Measurements from ENCODE around the gene VSIR. TPM values are rescaled to one million over a fixed set of nuclear protein-coding genes. Genes with fewer than 3 reads are reported as not detected.

VSIR gene
- total and polyA plus RNA-seq, 12 donors = 36.6 to 112 (median 69.0) TPM

DNA sequence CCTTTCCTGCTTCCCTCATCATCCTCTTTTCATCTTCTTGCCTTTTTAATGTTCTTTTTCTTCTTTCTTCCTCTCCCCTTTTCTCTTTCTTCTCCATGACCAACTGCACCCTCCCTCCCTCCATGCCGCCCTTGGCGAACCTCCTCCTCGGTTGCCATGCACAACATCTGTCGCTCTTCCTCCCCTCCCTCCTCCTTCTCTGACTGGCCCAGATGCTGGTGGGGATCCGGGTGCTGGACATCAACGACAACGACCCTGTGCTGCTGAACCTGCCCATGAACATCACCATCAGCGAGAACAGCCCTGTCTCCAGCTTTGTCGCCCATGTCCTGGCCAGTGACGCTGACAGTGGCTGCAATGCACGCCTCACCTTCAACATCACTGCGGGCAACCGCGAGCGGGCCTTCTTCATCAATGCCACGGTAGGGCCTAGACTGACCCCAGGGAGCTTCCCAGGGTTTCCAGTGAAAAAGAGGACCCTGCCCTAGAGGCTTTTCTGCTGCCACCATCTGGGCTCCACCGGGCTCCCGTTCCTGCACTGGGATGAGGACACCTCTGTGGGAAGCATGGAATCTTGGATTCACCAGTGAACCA is 11.5 kb upstream of the VSIR start:
- ATAC-seq (no peak), DNase-seq (no peak)
- H3K9me3 ChIP-seq = no peaks in the 10 kb centered on the region
- no peaks in the 10 kb centered on the region for H3K27me3 ChIP-seq
- H3K4me1 ChIP-seq = peaks cover 2 to 21% (median 15%) of the 10 kb centered on the region in 9 donors
- no peak overlapping the region for H3K27ac ChIP-seq
- 94 to 96% methylated on average over 18 of the region's 18 CpGs for WGBS, 2 donors
- H3K36me3 ChIP-seq = no peaks in the 10 kb centered on the region
- intact Hi-C loops (cut with DNase I) = no loop called here
- H3K4me3 ChIP-seq = no peak overlapping the region
- TF ChIP-seq, protein P1, sequence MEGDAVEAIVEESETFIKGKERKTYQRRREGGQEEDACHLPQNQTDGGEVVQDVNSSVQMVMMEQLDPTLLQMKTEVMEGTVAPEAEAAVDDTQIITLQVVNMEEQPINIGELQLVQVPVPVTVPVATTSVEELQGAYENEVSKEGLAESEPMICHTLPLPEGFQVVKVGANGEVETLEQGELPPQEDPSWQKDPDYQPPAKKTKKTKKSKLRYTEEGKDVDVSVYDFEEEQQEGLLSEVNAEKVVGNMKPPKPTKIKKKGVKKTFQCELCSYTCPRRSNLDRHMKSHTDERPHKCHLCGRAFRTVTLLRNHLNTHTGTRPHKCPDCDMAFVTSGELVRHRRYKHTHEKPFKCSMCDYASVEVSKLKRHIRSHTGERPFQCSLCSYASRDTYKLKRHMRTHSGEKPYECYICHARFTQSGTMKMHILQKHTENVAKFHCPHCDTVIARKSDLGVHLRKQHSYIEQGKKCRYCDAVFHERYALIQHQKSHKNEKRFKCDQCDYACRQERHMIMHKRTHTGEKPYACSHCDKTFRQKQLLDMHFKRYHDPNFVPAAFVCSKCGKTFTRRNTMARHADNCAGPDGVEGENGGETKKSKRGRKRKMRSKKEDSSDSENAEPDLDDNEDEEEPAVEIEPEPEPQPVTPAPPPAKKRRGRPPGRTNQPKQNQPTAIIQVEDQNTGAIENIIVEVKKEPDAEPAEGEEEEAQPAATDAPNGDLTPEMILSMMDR (IDR thresholded peaks at IDR 0.05) = no peak

DNA sequence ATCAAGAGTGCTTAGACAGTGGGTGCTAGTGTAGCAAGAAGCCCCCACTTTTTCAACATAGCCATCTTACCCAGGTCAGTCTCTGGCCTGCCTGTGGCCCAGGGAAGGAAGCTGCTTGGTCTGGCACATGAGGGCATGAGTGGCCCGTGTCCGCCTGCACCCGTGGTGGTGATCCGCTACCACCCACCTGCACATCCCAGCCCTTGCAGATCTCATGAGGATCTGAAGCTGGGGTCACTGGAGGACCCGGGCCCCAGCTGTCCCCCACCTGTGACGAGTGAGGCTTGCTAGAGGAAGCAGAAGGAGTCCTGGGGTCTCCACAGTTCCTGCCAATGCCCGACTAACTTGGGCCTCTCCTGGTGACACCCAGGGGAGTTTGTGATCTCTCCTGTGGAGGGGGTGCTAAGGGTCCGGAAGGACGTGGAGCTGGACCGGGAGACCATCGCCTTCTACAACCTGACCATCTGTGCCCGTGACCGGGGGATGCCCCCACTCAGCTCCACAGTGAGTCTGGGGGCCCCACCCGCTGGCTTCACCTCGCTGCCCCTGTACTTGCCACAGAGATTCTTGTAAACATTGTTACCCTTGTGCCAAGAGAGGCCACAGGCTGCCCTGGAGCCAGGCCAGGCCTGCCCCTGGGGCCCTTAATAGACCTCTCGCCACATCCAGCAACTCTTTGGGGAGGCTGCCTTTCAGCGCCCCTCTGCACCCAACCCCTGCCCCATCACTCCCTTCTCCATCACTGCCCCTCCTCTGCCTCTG is 10.8 kb upstream of the VSIR start:
- no peak for DNase-seq

DNA sequence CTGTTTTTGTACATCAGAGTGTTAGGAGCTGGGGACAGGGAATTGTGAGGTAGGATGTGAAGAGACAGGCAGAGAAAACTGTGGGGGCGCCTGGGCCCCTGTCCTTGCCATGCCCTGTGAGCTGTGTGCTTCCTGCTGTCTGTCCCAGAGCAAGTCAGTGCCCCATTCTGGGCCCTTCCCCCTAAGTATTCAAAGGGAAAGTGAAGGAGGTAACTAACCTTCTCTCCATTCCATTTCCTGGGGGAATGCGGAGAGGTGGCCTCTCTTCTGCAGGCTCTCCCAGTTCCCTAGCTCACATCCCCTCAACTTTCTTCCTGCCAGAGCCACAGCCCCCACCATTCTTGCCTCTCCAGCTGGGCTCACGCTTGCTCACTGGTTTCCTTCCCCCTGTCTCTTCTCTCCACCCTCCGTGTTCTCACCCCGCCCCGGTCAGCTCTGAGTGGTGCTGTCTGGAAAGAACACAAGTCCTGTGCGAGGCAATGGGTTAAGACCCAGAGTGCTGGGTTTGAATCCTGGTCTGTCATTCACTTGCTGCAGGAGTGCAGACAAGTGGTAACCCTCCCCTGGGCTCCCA is 9.7 kb upstream of the VSIR start:
- Histone ChIP-seq H3K4me1 (peaks cover 2 to 27% (median 15%) of the 10 kb centered on the region in 9 donors), H3K9me3 (no peaks in the 10 kb centered on the region)
- ATAC-seq = peak in 7 of 8 donors; percentile 26 to 71 (median 64)

More for the DNA sequence above, 10.8 kb upstream of the VSIR start:
- Histone ChIP-seq H3K27ac (no peak overlapping the region), H3K36me3 (no peaks in the 10 kb centered on the region), H3K9me3 (no peaks in the 10 kb centered on the region), H3K4me1 (peaks cover 2 to 21% (median 15%) of the 10 kb centered on the region in 9 donors), H3K4me3 (no peak overlapping the region), H3K27me3 (no peaks in the 10 kb centered on the region)
- 90 to 92% methylated on average over 17 of the region's 17 CpGs for WGBS, 2 donors
- intact Hi-C loops (cut with DNase I) = no loop called here
- ATAC-seq = no peak
- TF ChIP-seq, protein P1 (IDR thresholded peaks at IDR 0.05) = no peak

More for the DNA sequence above, 9.7 kb upstream of the VSIR start:
- H3K27me3 ChIP-seq = no peaks in the 10 kb centered on the region
- no peaks in the 10 kb centered on the region for H3K36me3 ChIP-seq
- no peak for DNase-seq
- WGBS, 2 donors = 42 to 46% methylated on average over 7 of the region's 7 CpGs
- intact Hi-C loops (cut with DNase I) = no loop called here
- H3K27ac ChIP-seq = peak overlapping the region in 2 of 10 donors; percentile 2 to 36
- TF ChIP-seq, protein P1 (IDR thresholded peaks at IDR 0.05) = no peak
- no peak overlapping the region for H3K4me3 ChIP-seq
